Smooth muscle cell (in vitro differentiated cells): ENCODE measurements around the gene PTPN1. TPM values are rescaled to one million over a fixed set of nuclear protein-coding genes. Genes with fewer than 3 reads are reported as not detected.

Source experiments
- DNase-seq: peaks from one replicate; lab custom pipeline; 2025; ENCODE audit not compliant: unreplicated experiment; lab: John Stamatoyannopoulos, UW
- H2AFZ ChIP-seq: fragments of 200-600 bp; sonication (generic); 2 replicates; pipeline ENCODE4 v1.6.0; 2016; ENCODE audit warnings: antibody characterized with exemption, low read depth, mild to moderate bottlenecking
- H3F3A ChIP-seq: fragments of 200-600 bp; sonication (generic); 2 replicates; pipeline ENCODE4 v1.6.0; 2017; ENCODE audit warnings: antibody characterized with exemption, low read depth
- H3K27ac ChIP-seq: fragments of 200-600 bp; sonication (generic); 2 replicates; pipeline ENCODE4 v1.5.1; 2016; ENCODE audit warnings: low read depth, mild to moderate bottlenecking
- H3K27me3 ChIP-seq: fragments of 200-600 bp; sonication (generic); 2 replicates; pipeline ENCODE4 v1.6.1; 2016; ENCODE audit warnings: low read depth, mild to moderate bottlenecking
- H3K36me3 ChIP-seq: fragments of 200-600 bp; sonication (generic); 2 replicates; pipeline ENCODE4 v1.5.1; 2016; ENCODE audit warnings: low read depth
- H3K4me1 ChIP-seq: fragments of 200-600 bp; sonication (generic); 2 replicates; pipeline ENCODE4 v1.5.1; 2016; ENCODE audit warnings: low read depth
- H3K4me2 ChIP-seq: fragments of 200-600 bp; sonication (generic); 2 replicates; pipeline ENCODE4 v1.6.0; 2016; ENCODE audit warnings: mild to moderate bottlenecking
- H3K4me3 ChIP-seq: fragments of 200-600 bp; sonication (generic); 2 replicates; pipeline ENCODE4 v1.5.1; 2016; ENCODE audit warnings: mild to moderate bottlenecking
- H3K79me2 ChIP-seq: fragments of 200-600 bp; sonication (generic); 2 replicates; pipeline ENCODE4 v1.6.0; 2016; ENCODE audit warnings: low read depth, mild to moderate bottlenecking
- H3K9ac ChIP-seq: fragments of 200-600 bp; sonication (generic); 2 replicates; pipeline ENCODE4 v1.6.0; 2016; ENCODE audit warnings: low read depth
- H3K9me3 ChIP-seq: fragments of 200-600 bp; sonication (generic); replicated peaks from 2 replicates; pipeline ENCODE4 v1.5.1; 2016; ENCODE audit warnings: low read depth
- H4K20me1 ChIP-seq: fragments of 200-600 bp; sonication (generic); 2 replicates; pipeline ENCODE4 v1.6.0; 2016; ENCODE audit warnings: low read depth
- CTCF ChIP-seq: fragments of 200-600 bp; sonication (generic); IDR thresholded peaks from 2 replicates; pipeline ENCODE4 v1.5.1; 2017; ENCODE audit warnings: borderline replicate concordance, mild to moderate bottlenecking, antibody characterized with exemption; ENCODE audit not compliant: insufficient read depth, poor library complexity, severe bottlenecking
- WGBS: methylation state at CpG from one replicate; pipeline ENCODE4 v1.1.7; 2016; ENCODE audit warnings: low lambda C conversion rate; 5-methylcytosine and 5-hydroxymethylcytosine counted together
- microRNA counts: library from miRNA; unstranded; fragments of <30 nt; microRNA quantifications from one replicate; lab custom pipeline; 2016
- microRNA-seq: library from miRNA; unstranded; fragments of <30 nt; microRNA quantifications from one replicate; pipeline ENCODE4, GENCODE V29; 2016; ENCODE audit warnings: borderline number of aligned reads
- polyA plus RNA-seq: library from polyadenylated mRNA; unstranded; fragments of >200 nt; fragmentation: Nextera tagmentation; extraction: Ambion mirVana; gene quantifications from 2 replicates; pipeline ENCODE4 v1.2.1, GENCODE V29; 2016
- small RNA-seq: library from RNA; depleted of rRNA; stranded (forward); fragments of <200 nt; gene quantifications from one replicate; pipeline ENCODE3, GENCODE V24; 2014
- total RNA-seq: library from RNA; depleted of rRNA; stranded (reverse); fragments of >200 nt; gene quantifications from 2 replicates; pipeline ENCODE4 v1.2.3, GENCODE V29; 2014

PTPN1 gene
- total and polyA plus RNA-seq, 2 experiments from 2014 or later, result 16.1 to 28.9 TPM

- Histone ChIP-seq H4K20me1 (no peaks in the 10 kb centered on the region), H3K27me3 (no peaks in the 10 kb centered on the region), H3K9ac (no peak overlapping the region), H3K4me2 (no peak overlapping the region), H3F3A (peaks cover 9% of the 10 kb centered on the region), H2AFZ (no peak overlapping the region), H3K9me3 (no peaks in the 10 kb centered on the region), H3K27ac (no peak overlapping the region), H3K4me3 (no peak overlapping the region), H3K4me1 (peaks cover 19% of the 10 kb centered on the region), H3K79me2 (no peaks in the 10 kb centered on the region), H3K36me3 (no peaks in the 10 kb centered on the region)
- no peak for DNase-seq
- 78% methylated on average over 6 of the region's 6 CpGs for whole genome bisulfite sequencing
- no peak for TF ChIP-seq CTCF
These were observed 124.0 kb downstream of the PTPN1 start for GRCh38 chr20:50634191-50634590.

MicroRNA genes within 50 kb of the gene (microRNA counts, 767-probe panel; counts per million panel counts)
- microRNA hsa-miR-645 (lab: Ali Mortazavi, UCI), result 183 counts per million

Small RNA genes within 50 kb of the gene (microRNA-seq; reads per million reads assigned to microRNA genes)
- gene MIR1302-5 (not detected), gene MIR645 (not detected)

Small RNA genes within 50 kb of the gene (small RNA-seq; reads per million reads assigned to genes)
- gene COX6CP2 (not detected), gene MIR1302-5 (not detected), gene MIR645 (not detected), gene RF00019 (not detected)

Other genes starting within 250 kb of the PTPN1 start
- gene RIPOR3, start 181.2 kb downstream of the PTPN1 start, total RNA-seq, result 0.18 and 0.40 TPM in 2 replicates
- 1.2 and 4.9 TPM in 2 replicates for gene RIPOR3, start 181.2 kb downstream of the PTPN1 start, polyA plus RNA-seq
- gene PARD6B, start 221.2 kb downstream of the PTPN1 start, total RNA-seq, result 4.6 and 6.5 TPM in 2 replicates
- 0.26 and 1.7 TPM in 2 replicates for gene PARD6B, start 221.2 kb downstream of the PTPN1 start, polyA plus RNA-seq